HTERT RPE-1 (cell line): Measurements from ENCODE around the gene RAB20.

Experiments
- in situ Hi-C: fragments of 300-500 bp; cut with MboI; formaldehyde crosslinking; loops from 4 replicates; pipeline ENCODE4 v1.14.3; 2020; ENCODE audit warnings: low sequenced_read_pairs

The RAB20 gene

DNA sequence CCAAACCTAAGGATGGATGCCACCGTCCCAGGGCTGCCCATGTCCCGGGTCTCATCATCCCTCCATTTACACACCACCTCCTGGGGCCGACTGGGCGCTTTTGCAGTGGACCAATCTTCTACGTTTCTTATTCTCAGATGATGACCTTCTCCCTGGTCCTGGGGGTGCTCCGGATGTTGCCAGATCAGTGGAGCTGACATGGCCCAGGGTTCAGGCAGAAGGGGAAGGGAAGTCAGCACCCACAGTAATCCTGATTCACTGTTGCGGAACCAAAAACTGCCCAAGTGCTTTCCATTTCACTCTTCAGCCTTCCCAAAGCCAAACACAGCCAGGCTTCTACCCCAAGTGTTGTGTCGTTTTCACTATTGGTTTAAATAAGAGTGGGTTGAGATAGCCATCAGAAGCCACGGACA is 29.8 kb downstream of the RAB20 start:
- in situ Hi-C loops = no loop called here

DNA sequence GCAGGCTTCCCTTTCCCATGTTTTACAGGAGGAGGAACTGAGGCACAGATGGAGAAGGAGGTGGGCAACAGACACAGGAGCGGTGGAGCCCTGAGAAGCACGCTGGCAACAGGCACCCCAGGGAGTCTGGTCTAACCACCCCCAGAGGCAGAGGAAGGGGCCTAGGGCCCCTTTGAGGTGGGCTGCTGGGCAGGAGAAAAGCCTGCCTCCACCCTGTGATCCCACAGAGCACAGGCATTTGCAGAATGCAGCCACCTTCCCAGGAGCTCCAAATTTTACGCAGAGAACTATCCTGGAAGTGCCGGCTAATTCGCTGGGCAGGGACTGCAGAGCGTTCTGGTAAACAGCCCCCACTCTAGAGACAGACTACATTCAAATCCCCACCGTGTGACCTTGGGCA is 30.4 kb downstream of the RAB20 start:
- in situ Hi-C loops = no loop called here

DNA sequence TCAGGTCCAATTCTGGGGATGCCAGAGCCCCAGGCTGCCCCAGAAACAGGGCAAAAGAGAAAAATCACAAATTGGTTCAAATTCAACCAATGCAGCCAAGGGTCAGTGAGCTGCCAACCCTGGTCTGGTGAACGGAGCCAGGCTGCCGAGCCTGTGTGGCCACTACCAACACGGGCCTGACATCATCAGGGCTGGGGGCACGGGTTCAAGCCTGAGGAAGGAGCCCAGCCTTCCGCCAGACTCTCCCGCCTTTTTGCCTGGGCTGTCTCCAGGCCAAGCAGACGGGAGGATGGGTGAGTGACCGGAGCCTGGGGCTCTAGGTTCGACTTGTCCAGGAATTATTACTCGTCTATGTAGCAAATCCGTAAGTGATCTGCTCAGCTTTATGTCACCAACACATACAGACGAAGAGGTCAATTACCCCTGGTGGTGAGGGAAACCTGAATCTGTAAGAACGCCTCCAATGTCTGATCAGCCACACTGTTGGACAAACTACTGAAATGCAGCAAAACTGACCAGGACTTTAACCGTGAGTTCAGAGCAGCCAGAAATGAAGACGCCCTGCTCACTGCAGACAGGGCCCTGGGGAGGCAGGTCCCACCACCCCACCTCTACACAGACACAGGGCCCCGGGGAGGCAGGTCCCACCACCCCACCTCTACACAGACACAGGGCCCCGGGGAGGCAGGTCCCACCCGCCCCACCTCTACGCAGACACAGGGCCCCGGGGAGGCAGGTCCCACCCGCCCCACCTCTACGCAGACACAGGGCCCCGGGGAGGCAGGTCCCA is 31.8 kb downstream of the RAB20 start:
- in situ Hi-C loops = no loop called here

DNA sequence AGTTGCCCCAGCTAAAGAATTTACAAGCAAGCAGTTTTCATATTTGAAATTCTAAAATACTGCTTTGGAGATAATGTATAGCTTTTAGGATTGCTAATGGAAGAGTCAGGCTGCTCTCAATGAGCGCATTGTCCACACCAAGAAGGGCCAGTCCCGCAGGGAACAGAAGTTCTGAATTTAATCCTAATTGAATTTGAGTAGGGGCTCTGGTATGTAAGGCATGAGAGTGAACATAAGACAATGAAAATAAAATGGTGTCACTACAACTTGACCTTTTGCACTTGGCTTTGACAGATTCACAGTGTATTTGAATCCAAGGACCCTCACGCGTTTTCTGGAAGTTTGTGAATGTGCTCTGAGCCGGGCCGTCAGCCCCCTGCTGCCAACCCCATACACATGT is 32.6 kb downstream of the RAB20 start:
- in situ Hi-C loops = no loop called here

DNA sequence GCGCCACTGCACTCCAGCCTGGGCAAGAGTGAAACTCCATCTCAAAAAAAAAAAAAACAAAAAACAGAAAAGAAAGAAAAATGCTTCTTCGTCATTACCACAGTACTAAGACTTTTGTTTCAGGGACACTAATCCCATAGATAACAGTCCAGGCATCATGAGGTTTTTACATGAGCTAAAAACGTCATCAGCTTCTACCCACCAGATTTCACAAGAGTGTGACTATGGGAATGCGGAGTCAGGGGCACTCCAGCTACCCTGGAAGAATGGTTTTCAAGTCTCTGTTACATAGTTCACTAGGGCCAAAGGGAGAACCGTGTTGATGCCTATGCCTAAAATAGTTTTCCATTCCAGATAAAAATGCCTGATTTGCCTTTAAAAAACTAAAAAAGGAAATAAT is 33.2 kb downstream of the RAB20 start:
- in situ Hi-C loops = no loop called here

DNA sequence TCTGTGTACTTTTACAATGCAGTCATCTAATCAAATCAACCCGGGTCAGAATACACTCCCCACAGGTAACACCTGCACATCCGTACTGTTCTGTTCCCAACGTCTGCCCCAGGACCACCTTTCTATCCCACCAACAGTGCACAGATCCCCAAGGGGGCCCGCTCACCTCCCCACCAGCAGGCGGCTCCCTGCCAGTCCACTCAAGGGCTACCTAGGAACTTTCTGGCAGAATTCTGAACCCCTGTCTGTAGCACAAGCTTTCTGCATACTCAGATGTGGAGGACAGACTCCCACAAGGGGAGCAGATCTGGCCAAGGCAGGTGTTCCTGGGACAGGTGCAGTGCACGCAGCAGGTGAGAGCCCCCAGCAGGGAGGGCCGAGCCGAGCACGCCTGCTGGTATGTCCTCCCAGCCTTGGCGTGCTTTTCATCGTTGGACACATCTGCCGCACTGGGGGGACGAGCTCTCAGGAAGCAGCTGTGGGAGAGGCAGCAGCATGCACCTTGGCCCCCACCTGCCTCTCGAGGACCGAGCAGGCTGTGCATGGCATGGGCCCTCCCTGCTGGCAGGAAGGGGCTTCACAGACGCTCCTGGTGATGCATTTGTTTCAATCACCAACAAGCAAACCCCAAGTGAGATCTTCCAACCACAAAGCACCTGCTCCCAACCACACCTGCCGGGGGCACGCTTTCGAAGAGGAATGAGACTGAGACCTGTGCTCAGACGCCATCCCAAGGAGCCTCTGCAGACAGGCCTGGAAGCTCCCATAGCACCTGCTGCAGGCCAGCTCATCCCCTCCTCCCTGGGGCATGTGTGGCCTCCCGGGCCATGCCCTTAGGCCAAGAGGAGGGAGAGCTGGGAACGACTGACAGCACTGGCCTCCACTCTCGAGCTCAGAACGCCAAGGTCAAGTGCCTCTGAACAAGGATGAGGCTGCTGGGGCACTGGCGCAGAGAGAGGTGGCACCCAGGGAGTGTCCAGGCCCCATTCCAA is 35.9 kb downstream of the RAB20 start:
- in situ Hi-C loops = no loop called here

DNA sequence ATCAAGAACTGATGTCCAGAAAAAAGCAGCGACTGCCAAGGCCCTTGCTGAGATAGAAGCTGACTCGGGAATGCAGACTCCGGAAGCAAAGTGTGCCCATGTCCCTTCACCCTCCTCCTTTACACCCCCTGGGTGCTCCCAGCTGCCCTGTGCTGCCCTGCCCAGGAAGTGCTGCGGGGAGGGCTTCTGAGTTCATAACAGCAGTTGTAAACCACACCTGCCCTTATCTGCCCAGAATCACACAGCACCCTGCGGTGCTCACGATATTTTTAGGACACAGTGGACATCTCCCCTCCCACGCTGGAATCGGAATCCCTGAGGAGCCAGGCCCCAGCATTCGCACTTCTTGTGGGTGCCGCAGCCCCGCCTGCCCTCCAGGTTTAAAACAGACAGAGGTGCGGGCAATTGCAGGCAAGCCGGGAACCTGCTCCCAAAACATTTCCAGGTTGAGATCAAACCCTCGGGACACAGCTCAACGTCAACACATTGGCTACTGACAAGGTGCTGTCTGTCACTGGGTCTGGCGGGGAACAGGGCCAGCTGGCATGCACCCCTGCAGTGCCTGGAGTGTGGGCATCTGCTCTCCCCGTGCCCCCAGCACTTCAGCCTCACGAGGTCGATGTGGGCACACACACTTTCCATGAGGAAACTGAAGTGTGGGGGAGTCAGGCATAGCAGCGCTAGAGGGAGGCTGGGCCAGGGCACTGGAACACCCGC is 36.8 kb downstream of the RAB20 start:
- in situ Hi-C loops = no loop called here

DNA sequence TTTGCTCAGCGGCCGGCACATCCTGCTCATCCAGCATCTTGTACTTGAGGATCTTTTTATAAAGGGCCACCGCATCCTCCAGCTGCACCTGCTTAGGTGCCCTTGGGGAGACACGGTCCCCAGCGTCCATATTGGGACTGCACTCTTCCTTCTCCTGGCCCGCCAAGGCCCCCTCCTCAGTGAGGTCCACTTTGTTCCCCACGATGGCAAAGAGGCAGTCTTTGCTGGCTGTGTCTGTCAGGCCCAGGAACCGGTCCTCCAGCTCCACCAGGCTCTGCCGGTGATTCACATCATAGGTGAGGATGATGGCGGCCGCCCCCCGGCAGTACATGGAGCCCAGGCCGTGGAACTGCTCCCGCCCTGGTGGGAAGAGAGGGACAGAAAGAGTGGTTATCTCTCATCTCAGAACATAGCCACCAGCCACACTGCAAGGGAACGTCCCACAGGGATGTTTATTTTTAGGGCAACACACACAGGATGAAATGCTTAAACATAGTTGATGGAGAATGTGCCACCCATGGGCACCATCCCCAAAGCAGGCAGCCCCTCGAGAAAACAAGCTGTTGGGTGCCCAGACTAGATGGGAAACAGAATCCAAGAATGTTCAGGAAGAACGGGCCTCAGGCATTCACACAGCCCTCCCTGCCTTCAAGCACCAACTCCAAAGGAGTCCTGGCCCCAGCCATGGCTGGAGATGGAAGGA is 37.5 kb downstream of the RAB20 start:
- in situ Hi-C loops = no loop called here

DNA sequence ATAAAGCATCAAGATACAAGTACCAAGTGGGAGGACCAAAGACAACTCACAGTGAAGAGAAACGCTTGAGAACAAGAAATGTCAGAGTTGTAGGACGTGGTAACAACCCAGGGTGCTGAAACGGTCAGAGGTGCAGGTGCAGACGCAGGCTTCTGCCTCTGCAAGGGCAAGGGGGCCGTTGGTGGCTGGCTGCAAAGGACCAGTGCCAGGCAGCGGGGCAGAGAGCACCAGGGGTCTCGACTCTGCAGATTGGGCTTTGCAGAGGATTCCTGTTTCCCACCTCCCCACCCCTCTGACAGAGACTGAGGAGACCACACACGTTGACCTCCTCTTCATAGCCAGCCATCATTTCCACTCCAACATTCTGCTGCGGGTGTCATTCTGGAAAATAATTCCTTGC is 38.3 kb downstream of the RAB20 start:
- in situ Hi-C loops = no loop called here

DNA sequence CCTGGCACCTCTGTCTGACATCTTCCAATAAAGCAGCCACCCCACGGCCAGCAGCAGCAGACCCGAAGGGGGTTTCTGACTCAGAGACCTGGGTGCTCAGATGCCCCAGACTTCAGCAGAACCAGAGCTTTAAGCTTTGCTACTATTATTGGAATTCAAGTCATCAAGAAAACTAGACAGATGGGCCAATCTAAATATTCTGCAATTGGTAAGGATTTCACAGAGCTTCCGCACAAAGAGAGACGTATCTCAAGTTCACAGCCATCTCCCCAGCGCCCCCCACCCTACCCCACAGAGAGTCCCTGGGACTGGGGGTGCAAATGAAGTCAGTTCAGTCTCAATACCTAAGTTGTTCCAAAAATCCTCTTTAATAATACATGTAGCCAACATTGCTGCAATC is 38.8 kb downstream of the RAB20 start:
- in situ Hi-C loops = no loop called here

DNA sequence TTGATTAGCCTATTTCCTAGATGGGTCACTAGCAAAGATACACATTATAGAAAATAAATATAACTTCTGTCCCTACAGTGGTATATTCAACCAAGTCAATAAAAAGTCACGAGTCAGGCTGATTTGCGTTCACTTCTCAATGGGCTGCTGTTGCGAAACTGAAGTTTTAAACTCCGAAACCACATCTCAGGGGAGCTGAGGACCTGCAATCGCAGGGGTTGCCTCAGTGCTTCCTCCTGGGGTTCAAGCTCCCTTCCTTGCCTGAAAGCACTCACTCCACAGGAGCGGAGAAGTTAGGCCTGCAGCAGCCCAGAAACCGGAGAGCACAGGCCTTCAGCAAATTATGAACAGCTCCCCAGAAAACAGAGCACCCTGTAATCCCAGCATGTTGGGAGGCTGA is 39.6 kb downstream of the RAB20 start:
- in situ Hi-C loops = no loop called here

DNA sequence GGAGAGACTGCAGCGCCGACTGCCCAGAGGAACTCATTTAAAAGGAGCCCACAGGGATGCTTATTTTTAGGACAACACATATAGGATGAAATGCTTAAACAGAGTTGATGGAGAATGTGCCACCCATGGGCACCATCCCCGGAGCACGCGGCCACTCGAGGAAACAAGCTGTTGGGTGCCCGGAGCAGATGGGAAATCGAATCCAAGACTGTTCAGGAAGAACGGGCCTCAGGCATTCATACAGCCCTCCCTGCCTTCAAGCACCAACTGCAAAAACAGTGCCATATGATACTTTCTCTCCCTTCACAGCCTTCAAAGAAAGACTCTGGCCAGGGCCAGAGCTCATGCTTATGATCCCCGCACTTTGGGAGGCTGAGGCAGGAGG is 40.2 kb downstream of the RAB20 start:
- in situ Hi-C loops = no loop called here

DNA sequence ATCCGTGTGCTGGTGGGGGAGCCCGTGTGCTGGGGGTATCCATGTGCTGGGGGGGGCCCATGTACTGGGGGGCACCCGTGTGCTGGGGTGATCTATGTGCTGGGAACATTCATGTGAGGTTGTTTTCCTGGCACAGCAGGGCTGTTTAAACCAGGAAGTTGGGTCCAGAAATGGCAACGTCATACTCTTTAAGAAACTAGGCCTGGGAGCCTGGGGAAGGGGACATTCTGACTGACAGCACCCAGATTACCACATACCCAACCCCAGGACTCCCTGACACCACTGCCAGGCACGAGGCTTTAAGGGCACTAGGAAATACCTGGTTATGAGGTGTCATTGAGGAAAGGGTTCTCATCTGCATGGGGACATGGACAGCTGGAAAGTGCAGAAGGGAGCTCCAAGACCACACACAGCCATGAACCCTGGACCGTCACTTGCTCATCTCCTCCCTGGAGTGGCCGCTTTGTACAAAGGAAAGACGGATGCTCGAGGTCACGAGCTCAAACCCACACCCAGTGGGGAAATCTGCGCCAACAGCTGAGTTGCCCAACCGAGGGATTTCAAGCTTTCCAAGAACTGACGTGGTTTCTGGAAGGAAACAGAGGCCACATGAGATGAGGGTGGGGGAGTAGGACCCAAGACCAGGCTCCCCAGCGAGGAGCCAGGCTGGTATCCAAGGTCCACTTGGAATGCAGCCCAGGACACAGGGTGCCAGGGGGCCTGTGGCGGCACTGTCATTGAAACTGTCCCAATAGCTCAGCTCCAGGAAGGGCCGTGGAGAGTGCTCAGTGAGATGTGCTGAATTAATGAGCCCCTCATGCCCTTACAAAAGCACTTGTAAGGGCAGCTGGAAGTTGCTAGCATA is 40.9 kb downstream of the RAB20 start:
- in situ Hi-C loops = no loop called here

DNA sequence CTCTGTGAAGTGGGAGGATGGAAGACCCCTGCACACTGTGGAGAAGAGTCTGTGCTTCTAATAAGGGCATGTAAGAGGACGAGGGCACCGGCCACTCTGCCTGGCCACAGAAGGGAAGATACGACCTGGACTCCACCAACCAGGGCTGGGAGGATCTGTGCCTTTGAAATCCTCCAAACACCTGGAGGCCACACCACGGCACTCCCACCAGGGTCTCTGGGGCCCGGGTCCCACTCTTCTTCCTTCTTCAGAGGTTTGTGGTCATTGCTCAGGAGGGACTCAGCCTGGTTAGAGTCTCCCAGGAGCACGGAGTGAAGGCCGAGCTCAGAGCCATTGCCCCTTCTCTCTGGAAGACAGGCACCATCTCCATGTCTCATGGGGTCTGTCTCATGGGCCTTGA is 42.0 kb downstream of the RAB20 start:
- in situ Hi-C loops = no loop called here

DNA sequence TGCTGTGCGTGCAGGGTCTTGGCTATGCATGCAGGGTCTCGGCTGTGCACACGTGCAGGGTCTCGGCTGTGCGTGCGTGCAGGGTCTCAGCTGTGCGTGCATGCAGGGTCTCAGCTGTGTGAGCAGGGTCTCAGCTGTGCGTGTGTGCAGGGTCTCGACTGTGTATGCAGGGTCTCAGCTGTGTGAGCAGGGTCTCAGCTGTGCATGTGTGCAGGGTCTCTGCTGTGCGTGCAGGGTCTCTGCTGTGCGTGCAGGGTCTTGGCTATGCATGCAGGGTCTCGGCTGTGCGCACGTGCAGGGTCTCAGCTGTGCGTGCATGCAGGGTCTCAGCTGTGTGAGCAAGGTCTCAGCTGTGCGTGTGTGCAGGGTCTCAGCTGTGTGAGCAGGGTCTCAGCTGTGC is 42.5 kb downstream of the RAB20 start:
- in situ Hi-C loops = no loop called here

DNA sequence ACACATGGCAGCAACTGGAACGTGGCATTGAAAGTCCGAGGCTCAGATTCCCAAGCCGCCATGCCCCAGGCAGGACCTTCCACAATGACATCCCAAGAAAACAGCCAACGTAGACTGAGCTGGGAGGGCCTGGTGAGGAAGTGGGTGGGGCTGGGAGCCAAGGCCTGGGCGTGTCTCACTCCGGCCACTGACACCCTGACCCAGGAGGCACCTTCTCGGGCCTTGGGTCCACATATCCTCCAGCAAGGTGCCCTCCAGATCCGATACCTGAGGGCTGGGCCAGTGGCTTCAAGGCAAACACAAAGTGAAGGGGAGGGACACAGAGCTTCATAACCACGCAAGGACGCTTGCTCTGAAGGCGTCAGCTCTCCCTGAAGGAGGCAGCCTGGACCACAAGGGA is 43.0 kb downstream of the RAB20 start:
- in situ Hi-C loops = no loop called here

DNA sequence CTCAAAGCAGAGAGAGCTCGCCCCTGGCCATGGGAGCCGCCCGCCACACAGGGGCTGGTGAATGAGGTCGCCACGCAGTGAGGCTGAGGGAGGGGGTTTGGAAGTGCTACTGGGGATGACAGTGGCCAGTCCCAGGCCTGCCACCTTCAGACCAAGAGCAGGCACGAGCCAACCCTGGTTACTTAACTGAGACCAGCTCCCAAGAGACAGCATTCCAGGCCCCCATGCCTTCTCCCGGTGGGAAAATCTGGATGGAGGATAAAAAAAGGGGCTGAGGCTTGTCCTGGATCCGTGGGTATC is 43.3 kb downstream of the RAB20 start:
- in situ Hi-C loops = no loop called here

DNA sequence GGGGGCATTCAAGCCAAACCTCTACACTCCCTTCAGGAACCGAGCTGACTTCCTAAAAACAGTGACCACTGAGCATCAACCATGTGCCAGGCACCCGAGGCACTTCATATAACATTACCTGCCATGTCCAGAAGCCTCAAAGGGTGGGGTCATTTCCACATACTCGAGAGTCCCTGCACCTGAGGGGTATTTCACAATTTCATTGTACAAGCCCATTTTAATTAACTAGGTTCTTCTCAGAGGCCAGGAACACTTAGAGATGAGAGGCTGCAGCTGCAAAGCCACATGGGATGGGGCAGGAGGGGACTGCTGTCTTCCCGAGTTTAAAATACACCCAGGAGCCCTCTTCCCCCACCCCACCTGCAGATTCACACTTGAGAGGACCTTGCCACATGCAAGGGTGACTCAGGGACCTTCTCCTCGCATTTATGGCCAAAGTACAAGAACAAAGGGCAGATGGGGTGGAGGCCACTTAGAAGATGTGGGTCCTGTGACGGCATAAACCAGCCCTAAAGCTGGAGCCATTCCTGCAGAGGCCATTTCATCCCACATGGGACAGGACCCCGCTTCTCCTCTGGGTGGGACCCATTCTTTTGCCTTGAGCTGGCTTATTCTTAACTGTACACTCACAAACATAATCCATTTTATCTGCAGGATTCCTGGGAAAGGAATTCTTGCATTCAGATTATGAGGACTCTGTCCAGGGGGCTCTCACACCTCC is 43.9 kb downstream of the RAB20 start:
- in situ Hi-C loops = no loop called here

DNA sequence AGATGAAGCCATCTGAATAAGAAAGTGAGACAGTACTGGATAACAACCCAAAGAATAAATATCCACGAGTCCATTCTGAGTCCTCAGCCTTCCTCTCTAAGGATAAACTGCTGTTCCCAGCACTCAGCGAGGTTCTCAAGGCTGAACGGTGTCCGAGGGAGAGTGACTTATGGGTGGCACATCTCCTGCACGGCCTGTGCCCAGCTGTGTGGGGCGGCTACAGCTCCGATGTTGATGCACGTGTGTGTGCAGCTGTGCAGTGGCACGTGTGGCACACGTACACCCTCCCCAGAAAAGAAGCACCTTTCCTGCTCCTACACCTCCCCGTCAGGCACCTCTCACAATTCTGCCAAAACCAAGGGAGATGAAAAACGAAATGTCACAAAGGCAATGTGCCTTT is 45.0 kb downstream of the RAB20 start:
- in situ Hi-C loops = no loop called here
